PC-9 (cell line): ENCODE data around the gene CGB5. TPM values are rescaled to one million over a fixed set of nuclear protein-coding genes. Genes with fewer than 3 reads are reported as not detected.

Source experiments
- BruUV-seq: library from RNA; stranded (reverse); fragments of 400-500 nt; replicated peaks from 2 replicates; lab custom pipeline; 2021; lab: Mats Ljungman, UMichigan
- CTCF ChIA-PET: fragments of 300-600 bp; sonication (Branson Sonifier 250); formaldehyde crosslinking; loops from one replicate; lab custom pipeline; 2022; ENCODE audit warnings: antibody characterized with exemption; lab: Charles Lee
- POLR2A ChIA-PET: fragments of 300-600 bp; sonication (Branson Sonifier 250); formaldehyde crosslinking; loops from one replicate; lab custom pipeline; 2022; ENCODE audit warnings: antibody characterized with exemption; ENCODE audit not compliant: unreplicated experiment; lab: Charles Lee
- DNase-seq, 2 experiments: peaks; one replicate each; pipeline versions ENCODE4 v3.0.0 to v3.0.0-alpha.2; 2015 to 2022; ENCODE audit warnings: mixed read lengths in 1 of 2
- H2AFZ ChIP-seq: fragments of 200-600 bp; sonication (generic); 2 replicates; pipeline ENCODE4 v1.8.1; 2017; ENCODE audit warnings: antibody characterized with exemption
- H3F3A ChIP-seq: fragments of 200-600 bp; sonication (generic); 2 replicates; pipeline ENCODE4 v1.8.1; 2017; ENCODE audit warnings: antibody characterized with exemption, mild to moderate bottlenecking, low read depth; ENCODE audit not compliant: insufficient read depth
- H3K27ac ChIP-seq: fragments of 200-600 bp; sonication (generic); 2 replicates; pipeline ENCODE4 v1.6.1; 2016; ENCODE audit warnings: mixed run types
- H3K27me3 ChIP-seq: fragments of 200-600 bp; sonication (generic); 2 replicates; pipeline ENCODE4 v1.6.1; 2016; ENCODE audit warnings: low read depth, mixed run types; ENCODE audit not compliant: insufficient read depth
- H3K36me3 ChIP-seq: fragments of 200-600 bp; sonication (generic); 2 replicates; pipeline ENCODE4 v1.6.1; 2016; ENCODE audit warnings: low read depth, mixed run types
- H3K4me1 ChIP-seq: fragments of 200-600 bp; sonication (generic); replicated peaks from 2 replicates; pipeline ENCODE4 v1.6.1; 2016; ENCODE audit warnings: mixed run types; ENCODE audit not compliant: insufficient read depth
- H3K4me2 ChIP-seq: fragments of 200-600 bp; sonication (generic); 2 replicates; pipeline ENCODE4 v1.6.1; 2017; ENCODE audit warnings: mixed run types
- H3K4me3 ChIP-seq: fragments of 200-600 bp; sonication (generic); 2 replicates; pipeline ENCODE4 v1.6.1; 2016; ENCODE audit warnings: mixed run types
- H3K79me2 ChIP-seq: fragments of 200-600 bp; sonication (generic); 2 replicates; pipeline ENCODE4 v1.6.1; 2017; ENCODE audit warnings: low read depth, mixed run types
- H3K9me2 ChIP-seq: fragments of 200-600 bp; sonication (generic); 2 replicates; pipeline ENCODE4 v1.8.1; 2017; ENCODE audit warnings: mild to moderate bottlenecking; ENCODE audit not compliant: insufficient read depth
- H3K9me3 ChIP-seq: fragments of 200-600 bp; sonication (generic); 2 replicates; pipeline ENCODE4 v1.8.1; 2016; ENCODE audit warnings: low read depth; ENCODE audit not compliant: insufficient read depth
- H4K20me1 ChIP-seq: fragments of 200-600 bp; sonication (generic); 2 replicates; pipeline ENCODE4 v1.8.1; 2017; ENCODE audit not compliant: insufficient read depth
- CTCF ChIP-seq: fragments of 200-600 bp; sonication (generic); conservative IDR thresholded peaks from 2 replicates; pipeline ENCODE4 v1.6.1; 2017; ENCODE audit warnings: mixed run types, antibody characterized with exemption, mild to moderate bottlenecking, moderate library complexity
- EZH2 ChIP-seq: fragments of 200-600 bp; sonication (generic); IDR thresholded peaks from 2 replicates; pipeline ENCODE4 v1.8.0; 2017; ENCODE audit warnings: antibody characterized with exemption, low read depth
- intact Hi-C: fragments of 100-400 bp; cut with micrococcal nuclease; formaldehyde crosslinking; loops from one replicate; pipeline ENCODE4 v1.10.0; 2022; ENCODE audit not compliant: unreplicated experiment
- total RNA-seq: library from RNA; stranded (reverse); gene quantifications from 2 replicates; pipeline ENCODE4 v1.2.3, GENCODE V29; 2021

The CGB5 gene
- total RNA-seq, 1 experiment from 2014 or later: 1.9 TPM

- Histone ChIP-seq H3F3A (peaks cover 23% of the 10 kb centered on the region), H2AFZ (no peak overlapping the region), H3K9me2 (no peaks in the 10 kb centered on the region), H3K4me2 (no peak overlapping the region), H4K20me1 (no peaks in the 10 kb centered on the region), H3K27ac (no peak overlapping the region), H3K27me3 (no peaks in the 10 kb centered on the region), H3K79me2 (no peaks in the 10 kb centered on the region), H3K4me1 (0 out of 2 replicates have a peak, but pooled peaks cover 10% of the 10 kb centered on the region), H3K4me3 (no peak overlapping the region), H3K9me3 (no peaks in the 10 kb centered on the region), H3K36me3 (no peaks in the 10 kb centered on the region)
- ChIA-PET CTCF (no interaction called here), POLR2A (no interaction called here)
- BruUV-seq: no TSS peak
- DNase-seq: no peak
- TF ChIP-seq EZH2 (no peak), CTCF (no peak)
- intact Hi-C loops: loop anchor here (5.0 kb wide), 1 partner anchor 41 kb away; the partner anchor contains the start of gene LHB
Observed at GRCh38 chr19:49058562-49058961, 14.9 kb downstream of the CGB5 start.

- Histone ChIP-seq H3K4me3 (no peak overlapping the region), H3K79me2 (no peaks in the 10 kb centered on the region), H3K27ac (no peak overlapping the region), H3F3A (peaks cover 28% of the 10 kb centered on the region), H3K27me3 (no peaks in the 10 kb centered on the region), H3K9me3 (no peaks in the 10 kb centered on the region), H3K36me3 (no peaks in the 10 kb centered on the region), H4K20me1 (no peaks in the 10 kb centered on the region), H3K4me1 (0 out of 2 replicates have a peak, but pooled peaks cover 12% of the 10 kb centered on the region), H3K4me2 (no peak overlapping the region), H2AFZ (no peak overlapping the region), H3K9me2 (no peaks in the 10 kb centered on the region)
- intact Hi-C loops: loop anchor here (5.0 kb wide), 1 partner anchor 42 kb away; the partner anchor contains the start of gene LHB
- DNase-seq: no peak
- ChIA-PET POLR2A (no interaction called here), CTCF (no interaction called here)
- TF ChIP-seq EZH2 (no peak), CTCF (no peak)
- no TSS peak for BruUV-seq
Observed at GRCh38 chr19:49059053-49059452, 15.4 kb downstream of the CGB5 start.

- no peak overlapping the region for H3K4me3 ChIP-seq
- intact Hi-C loops: no loop called here
- DNase-seq: no peak
- ChIA-PET CTCF (no interaction called here), POLR2A (no interaction called here)
- H2AFZ ChIP-seq: no peak overlapping the region
- H4K20me1 ChIP-seq: no peaks in the 10 kb centered on the region
- H3K9me2 ChIP-seq: no peaks in the 10 kb centered on the region
- H3K9me3 ChIP-seq: no peaks in the 10 kb centered on the region
- no peak for TF ChIP-seq EZH2
- no peak for TF ChIP-seq CTCF
- H3K79me2 ChIP-seq: no peaks in the 10 kb centered on the region
- peaks cover 17% of the 10 kb centered on the region; the same call in 1 of the 2 replicates for H3K4me1 ChIP-seq
- BruUV-seq: no TSS peak
- no peak overlapping the region for H3K4me2 ChIP-seq
- no peak overlapping the region for H3K27ac ChIP-seq
- H3K27me3 ChIP-seq: 0 out of 2 replicates have a peak, but pooled peaks cover under 1% of the 10 kb centered on the region
- H3F3A ChIP-seq: peaks cover 33% of the 10 kb centered on the region
- H3K36me3 ChIP-seq: no peaks in the 10 kb centered on the region
Observed at GRCh38 chr19:49061000-49061399, 17.4 kb downstream of the CGB5 start.
